ENCODE results near the gene PYROXD2. TPM values are rescaled to one million over a fixed set of nuclear protein-coding genes. Genes with fewer than 3 reads are reported as not detected.

Gene PYROXD2
- total RNA-seq = 2.3 and 3.3 TPM in 2 replicates

- peak; percentile 87 to 92 for DNase-seq (ENCODE audit: low read depth in 2 of 2)
Measured at GRCh38 chr10:98414932-98415730, at the start of gene PYROXD2. Gene PYROXD2, minus strand, starts transcription at chr10:98415182. Its CDS starts 47 bp downstream, at chr10:98415135.

- no peak for DNase-seq (ENCODE audit: low read depth in 2 of 2)
Measured at GRCh38 chr10:98463976-98464754, 49.2 kb upstream of the PYROXD2 start.

GRCh38 chr10:98463016-98463415 is 48.0 kb upstream of the PYROXD2 start:
- DNase-seq (ENCODE audit: low read depth in 2 of 2) = no peak

GRCh38 chr10:98461500-98461842 is 46.5 kb upstream of the PYROXD2 start:
- DNase-seq (ENCODE audit: low read depth in 2 of 2) = no peak

- DNase-seq (ENCODE audit: low read depth in 2 of 2) = peak; percentile 86 to 93
Measured at GRCh38 chr10:98460837-98461499, 46.0 kb upstream of the PYROXD2 start.

GRCh38 chr10:98458809-98459784 is 44.1 kb upstream of the PYROXD2 start:
- DNase-seq (ENCODE audit: low read depth in 2 of 2) = no peak

- no peak for DNase-seq (ENCODE audit: low read depth in 2 of 2)
Measured at GRCh38 chr10:98457721-98458120, 42.7 kb upstream of the PYROXD2 start.

- no peak for DNase-seq (ENCODE audit: low read depth in 2 of 2)
Measured at GRCh38 chr10:98456686-98457482, 41.9 kb upstream of the PYROXD2 start.

- no peak for DNase-seq (ENCODE audit: low read depth in 2 of 2)
Measured at GRCh38 chr10:98456043-98456570, 41.1 kb upstream of the PYROXD2 start.

- DNase-seq (ENCODE audit: low read depth in 2 of 2) = no peak
Measured at GRCh38 chr10:98453729-98454128, 38.7 kb upstream of the PYROXD2 start.

- DNase-seq (ENCODE audit: low read depth in 2 of 2) = no peak
Measured at GRCh38 chr10:98450618-98451017, 35.6 kb upstream of the PYROXD2 start.

GRCh38 chr10:98449287-98449686 is 34.3 kb upstream of the PYROXD2 start:
- DNase-seq (ENCODE audit: low read depth in 2 of 2) = no peak

- DNase-seq (ENCODE audit: low read depth in 2 of 2) = peak; percentile 40 to 66
Measured at GRCh38 chr10:98446661-98447221, 31.8 kb upstream of the PYROXD2 start, which contains the start of gene HPS1. Gene HPS1, minus strand, starts transcription at chr10:98446935. Its CDS starts 3,695 bp downstream, at chr10:98443240.

GRCh38 chr10:98446151-98446660 is 31.2 kb upstream of the PYROXD2 start:
- peak in 1 of 2 donors; percentile 34 for DNase-seq (ENCODE audit: low read depth in 2 of 2)

GRCh38 chr10:98445200-98445812 is 30.3 kb upstream of the PYROXD2 start:
- no peak for DNase-seq (ENCODE audit: low read depth in 2 of 2)

- no peak for DNase-seq (ENCODE audit: low read depth in 2 of 2)
Measured at GRCh38 chr10:98444314-98445006, 29.5 kb upstream of the PYROXD2 start.

GRCh38 chr10:98438715-98439114 is 23.7 kb upstream of the PYROXD2 start:
- no peak for DNase-seq (ENCODE audit: low read depth in 2 of 2)

- DNase-seq (ENCODE audit: low read depth in 2 of 2) = no peak
Measured at GRCh38 chr10:98436704-98437103, 21.7 kb upstream of the PYROXD2 start.

Measured in dermis microvascular lymphatic vessel endothelial cell (primary cell).